Osteocyte (in vitro differentiated cells): ENCODE results near the gene AMDHD2. TPM values are rescaled to one million over a fixed set of nuclear protein-coding genes. Genes with fewer than 3 reads are reported as not detected.
A peak's percentile ranks its signal among the peaks of the same experiment; 100 is the strongest.

Experiments
- DNase-seq: peaks from one replicate; pipeline ENCODE4 v3.0.0; 2021; ENCODE audit warnings: mixed read lengths; ENCODE audit not compliant: unreplicated experiment; ENCODE audit errors: extremely low spot score
- H3K27ac Mint-ChIP-seq: one replicate; pipeline ENCODE4 v1.8.0; 2021; ENCODE audit warnings: mild to moderate bottlenecking, mixed read lengths; ENCODE audit not compliant: unreplicated experiment
- H3K27me3 Mint-ChIP-seq: one replicate; pipeline ENCODE4 v1.8.0; 2021; ENCODE audit warnings: mixed read lengths; ENCODE audit not compliant: unreplicated experiment
- H3K36me3 Mint-ChIP-seq: one replicate; pipeline ENCODE4 v1.8.0; 2021; ENCODE audit warnings: mixed read lengths; ENCODE audit not compliant: unreplicated experiment
- H3K4me1 Mint-ChIP-seq: one replicate; pipeline ENCODE4 v1.8.0; 2021; ENCODE audit warnings: mixed read lengths; ENCODE audit not compliant: unreplicated experiment
- H3K4me3 Mint-ChIP-seq: one replicate; pipeline ENCODE4 v1.8.0; 2021; ENCODE audit warnings: mild to moderate bottlenecking, moderate library complexity, mixed read lengths; ENCODE audit not compliant: unreplicated experiment
- H3K9me3 Mint-ChIP-seq: one replicate; pipeline ENCODE4 v1.8.0; 2021; ENCODE audit warnings: mixed read lengths; ENCODE audit not compliant: unreplicated experiment
- CTCF ChIP-seq: fragments of 200-600 bp; sonication (generic); IDR thresholded peaks from 2 replicates; pipeline ENCODE4 v1.5.0; 2021; ENCODE audit warnings: antibody characterized with exemption, mild to moderate bottlenecking, moderate library complexity
- total RNA-seq: library from RNA; stranded (reverse); gene quantifications from 2 replicates; pipeline ENCODE4 v1.2.1, GENCODE V29; 2021

The AMDHD2 gene
- total RNA-seq, 1 donor from 2014 or later: 56.6 TPM

- H3K36me3 Mint-ChIP-seq: no peaks in the 10 kb centered on the region
- H3K4me3 Mint-ChIP-seq: peak overlapping the region; percentile 32
- peaks cover 40% of the 10 kb centered on the region for H3K4me1 Mint-ChIP-seq
- no peak for DNase-seq
- H3K27me3 Mint-ChIP-seq: no peaks in the 10 kb centered on the region
- H3K9me3 Mint-ChIP-seq: no peaks in the 10 kb centered on the region
- H3K27ac Mint-ChIP-seq: no peak overlapping the region
- no peak for TF ChIP-seq CTCF
Measured at GRCh38 chr16:2472488-2472864, 47.7 kb upstream of the AMDHD2 start.

- H3K36me3 Mint-ChIP-seq: no peaks in the 10 kb centered on the region
- no peaks in the 10 kb centered on the region for H3K9me3 Mint-ChIP-seq
- H3K27me3 Mint-ChIP-seq: no peaks in the 10 kb centered on the region
- H3K4me3 Mint-ChIP-seq: peak overlapping the region; percentile 65
- no peak overlapping the region for H3K27ac Mint-ChIP-seq
- DNase-seq: no peak
- H3K4me1 Mint-ChIP-seq: peaks cover 45% of the 10 kb centered on the region
- no peak for TF ChIP-seq CTCF
Measured at GRCh38 chr16:2472885-2473445, 47.2 kb upstream of the AMDHD2 start.

GRCh38 chr16:2473446-2473926 is 46.7 kb upstream of the AMDHD2 start:
- no peaks in the 10 kb centered on the region for H3K36me3 Mint-ChIP-seq
- H3K4me3 Mint-ChIP-seq: peak overlapping the region; percentile 65
- no peak for DNase-seq
- H3K27me3 Mint-ChIP-seq: no peaks in the 10 kb centered on the region
- TF ChIP-seq CTCF: no peak
- peaks cover 47% of the 10 kb centered on the region for H3K4me1 Mint-ChIP-seq
- H3K9me3 Mint-ChIP-seq: no peaks in the 10 kb centered on the region
- H3K27ac Mint-ChIP-seq: no peak overlapping the region

- Mint-ChIP-seq H3K9me3 (no peaks in the 10 kb centered on the region), H3K27ac (peak overlapping the region; percentile 64)
- DNase-seq: no peak
Measured at GRCh38 chr16:2473999-2474876, 45.9 kb upstream of the AMDHD2 start.

More at GRCh38 chr16:2473999-2474876, 45.9 kb upstream of the AMDHD2 start:
- H3K27me3 Mint-ChIP-seq: no peaks in the 10 kb centered on the region
- peak overlapping the region; percentile 76 for H3K4me3 Mint-ChIP-seq
- H3K36me3 Mint-ChIP-seq: no peaks in the 10 kb centered on the region
- peak; percentile 52 for TF ChIP-seq CTCF
- peaks cover 41% of the 10 kb centered on the region for H3K4me1 Mint-ChIP-seq
